GM12892 (cell line): ENCODE measurements around the gene DSCAML1.

Source experiments
- POLR2A ChIP-seq: IDR thresholded peaks from 2 replicates; pipeline ENCODE4 v1.6.1; 2011; ENCODE audit warnings: low read depth, low read length, control low read depth
- POLR2AphosphoS5 ChIP-seq: IDR thresholded peaks from 2 replicates; pipeline ENCODE4 v1.6.1; 2011; ENCODE audit warnings: low read depth, low read length, control low read depth
- TAF1 ChIP-seq: IDR thresholded peaks from 2 replicates; pipeline ENCODE4 v1.6.1; 2011; ENCODE audit warnings: low read depth, mild to moderate bottlenecking, control low read depth, low read length, borderline replicate concordance

DNA sequence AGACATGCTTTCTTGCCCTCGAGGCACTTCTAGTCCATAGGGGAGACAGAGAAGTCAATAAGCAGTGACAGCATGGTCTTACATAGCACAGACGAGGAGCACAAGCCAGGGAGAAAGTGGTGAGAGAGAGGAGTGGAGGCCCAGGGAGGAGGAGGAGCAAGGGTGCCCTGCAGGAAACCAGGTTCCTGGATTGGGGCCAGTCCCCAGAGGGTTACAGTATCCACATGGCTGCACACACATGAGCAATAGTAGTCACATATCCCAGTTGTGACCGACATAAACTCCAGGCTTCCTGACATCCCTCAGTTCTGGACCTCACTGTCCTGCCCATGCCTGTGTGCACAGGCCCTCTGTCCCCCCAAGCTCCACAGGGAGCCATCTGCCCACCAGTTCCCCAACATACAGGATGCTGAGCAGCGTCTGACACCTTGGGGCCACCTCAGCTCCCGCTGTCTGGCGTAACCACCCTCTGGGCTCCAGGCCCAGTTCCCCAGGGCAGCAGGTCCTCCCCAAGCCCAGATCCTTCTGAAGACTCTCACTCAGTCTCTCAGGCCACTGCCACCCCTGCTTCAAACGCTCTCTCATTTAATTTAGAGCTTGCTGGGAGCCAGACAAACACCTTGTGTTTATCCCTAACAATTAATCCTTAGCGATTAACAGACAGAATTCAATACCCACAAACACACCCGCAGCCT is 53.7 kb downstream of the DSCAML1 start:
- no peak for TF ChIP-seq POLR2A
- no peak for TF ChIP-seq POLR2AphosphoS5
- no peak for TF ChIP-seq TAF1
